Bronchial epithelial cell (primary cell): ENCODE measurements around the gene DNPH1. TPM values are rescaled to one million over a fixed set of nuclear protein-coding genes. Genes with fewer than 3 reads are reported as not detected.

ENCODE experiments used
- DNase-seq: peaks from one replicate; pipeline ENCODE4 v3.0.0-alpha.2; 2010; ENCODE audit warnings: low read depth
- FAIRE-seq: peaks from 2 replicates; lab custom pipeline; 2011; peaks lifted over from hg19 to GRCh38; lab: Jason Lieb, UNC
- H3K27me3 ChIP-seq: 2 replicates; pipeline ENCODE4 v1.5.1; 2011; ENCODE audit warnings: low read length; ENCODE audit not compliant: control insufficient read depth, insufficient read depth
- H3K36me3 ChIP-seq: 2 replicates; pipeline ENCODE4 v1.5.1; 2011; ENCODE audit warnings: low read length; ENCODE audit not compliant: control insufficient read depth, insufficient read depth
- H3K4me3 ChIP-seq: 2 replicates; pipeline ENCODE4 v1.5.1; 2011; ENCODE audit warnings: mild to moderate bottlenecking, low read depth, low read length, control low read depth
- total RNA-seq: library from RNA; depleted of rRNA; stranded (reverse); fragments of >200 nt; gene quantifications from 2 replicates; pipeline ENCODE4 v1.2.1, GENCODE V29; 2014
- TF ChIP-seq, protein P1 (sequence below): IDR thresholded peaks from 2 replicates; pipeline ENCODE4 v1.5.1; 2011; ENCODE audit warnings: mild to moderate bottlenecking, moderate library complexity, low read length, control low read depth, inconsistent platforms; ENCODE audit not compliant: insufficient read depth, severe bottlenecking

The DNPH1 gene
- total RNA-seq, 1 donor from 2014 or later: 59.8 TPM

DNA sequence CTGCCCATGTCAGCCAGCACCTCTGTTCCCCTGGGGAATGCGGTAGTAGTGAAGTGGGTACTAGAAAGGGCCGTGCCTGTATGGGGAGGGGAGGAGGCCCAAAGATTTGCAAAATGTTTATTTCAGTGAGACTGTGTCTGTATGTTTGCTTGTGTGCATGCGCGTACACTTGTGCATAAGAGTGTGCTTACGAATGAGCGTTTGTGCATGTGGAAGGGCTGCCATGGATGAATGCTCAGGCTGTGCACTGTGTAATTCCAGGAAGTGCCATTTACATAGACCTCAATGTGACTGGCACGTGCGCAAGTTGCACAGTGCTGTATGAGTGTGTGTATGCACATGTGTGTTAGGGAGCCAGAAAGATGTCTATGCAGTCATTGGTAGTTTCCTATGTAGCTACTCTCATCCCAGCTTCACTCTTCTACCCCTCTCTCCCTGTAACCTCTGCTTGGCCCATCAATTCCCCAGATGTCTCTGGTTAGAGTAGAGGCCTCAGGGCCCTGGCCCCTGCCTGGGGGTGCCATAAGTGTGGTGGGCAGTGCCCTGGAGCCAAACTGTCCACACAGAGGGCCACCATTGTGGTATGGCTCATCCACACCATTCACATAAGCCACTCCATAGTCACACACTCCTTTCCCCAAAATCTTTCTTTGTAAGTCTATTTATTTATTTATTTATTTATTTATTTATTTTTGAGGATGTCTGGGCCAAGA, 42.0 kb upstream of the DNPH1 start:
- FAIRE-seq (no peak), DNase-seq (no peak)
- no peak overlapping the region for H3K4me3 ChIP-seq
- TF ChIP-seq, protein P1, sequence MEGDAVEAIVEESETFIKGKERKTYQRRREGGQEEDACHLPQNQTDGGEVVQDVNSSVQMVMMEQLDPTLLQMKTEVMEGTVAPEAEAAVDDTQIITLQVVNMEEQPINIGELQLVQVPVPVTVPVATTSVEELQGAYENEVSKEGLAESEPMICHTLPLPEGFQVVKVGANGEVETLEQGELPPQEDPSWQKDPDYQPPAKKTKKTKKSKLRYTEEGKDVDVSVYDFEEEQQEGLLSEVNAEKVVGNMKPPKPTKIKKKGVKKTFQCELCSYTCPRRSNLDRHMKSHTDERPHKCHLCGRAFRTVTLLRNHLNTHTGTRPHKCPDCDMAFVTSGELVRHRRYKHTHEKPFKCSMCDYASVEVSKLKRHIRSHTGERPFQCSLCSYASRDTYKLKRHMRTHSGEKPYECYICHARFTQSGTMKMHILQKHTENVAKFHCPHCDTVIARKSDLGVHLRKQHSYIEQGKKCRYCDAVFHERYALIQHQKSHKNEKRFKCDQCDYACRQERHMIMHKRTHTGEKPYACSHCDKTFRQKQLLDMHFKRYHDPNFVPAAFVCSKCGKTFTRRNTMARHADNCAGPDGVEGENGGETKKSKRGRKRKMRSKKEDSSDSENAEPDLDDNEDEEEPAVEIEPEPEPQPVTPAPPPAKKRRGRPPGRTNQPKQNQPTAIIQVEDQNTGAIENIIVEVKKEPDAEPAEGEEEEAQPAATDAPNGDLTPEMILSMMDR: no peak
- H3K27me3 ChIP-seq: peaks cover 30% of the 10 kb centered on the region
- H3K36me3 ChIP-seq: no peaks in the 10 kb centered on the region

DNA sequence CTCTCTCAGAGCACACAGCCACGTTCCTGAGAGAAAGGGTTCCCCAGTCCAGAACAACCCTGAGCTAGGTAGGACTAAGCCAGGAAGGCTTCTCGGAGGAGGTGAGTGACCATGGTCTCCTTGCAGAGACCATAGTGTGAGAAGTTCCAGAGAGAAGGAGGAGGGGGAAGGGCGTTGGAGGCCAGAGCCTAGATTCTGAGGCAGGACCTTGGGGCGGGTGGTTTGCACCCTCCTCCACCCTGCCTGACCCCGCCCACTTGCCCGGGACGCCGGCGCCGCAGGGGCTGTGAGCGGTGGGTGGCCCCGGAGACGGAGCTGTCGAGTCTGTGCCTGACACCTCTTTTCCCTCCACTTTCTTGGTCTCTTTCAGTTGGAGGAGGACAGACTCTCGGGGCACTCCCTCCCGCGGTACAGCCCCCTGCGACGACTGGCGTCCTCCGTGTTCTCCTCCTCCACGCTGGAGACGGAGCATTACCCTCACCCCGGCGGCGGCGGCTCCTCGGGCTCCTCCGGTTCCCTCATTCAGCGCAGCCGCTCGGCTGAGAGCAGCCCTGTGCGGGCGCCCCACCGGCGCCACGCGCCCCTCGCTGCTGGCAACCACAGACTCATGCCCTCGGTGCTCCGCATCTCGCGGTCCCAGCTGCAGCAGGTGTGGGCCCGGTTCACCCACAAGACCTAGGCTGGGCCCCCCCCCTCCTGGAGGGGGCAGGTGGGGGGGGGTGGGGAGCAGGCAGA, 40.2 kb upstream of the DNPH1 start:
- peaks cover 20% of the 10 kb centered on the region for H3K27me3 ChIP-seq
- TF ChIP-seq, protein P1: no peak

GRCh38 chr6:43268782-43269272, 39.5 kb upstream of the DNPH1 start:
- DNase-seq: no peak
- H3K4me3 ChIP-seq: no peak overlapping the region
- TF ChIP-seq, protein P1: no peak
- no peaks in the 10 kb centered on the region for H3K36me3 ChIP-seq
- no peak for FAIRE-seq
- H3K27me3 ChIP-seq: peaks cover 14% of the 10 kb centered on the region

More for the DNA sequence above, 40.2 kb upstream of the DNPH1 start:
- FAIRE-seq (no peak), DNase-seq (no peak)
- no peaks in the 10 kb centered on the region for H3K36me3 ChIP-seq
- H3K4me3 ChIP-seq: no peak overlapping the region

GRCh38 chr6:43268355-43268700, 39.0 kb upstream of the DNPH1 start:
- Histone ChIP-seq H3K4me3 (no peak overlapping the region), H3K27me3 (peaks cover 11% of the 10 kb centered on the region), H3K36me3 (no peaks in the 10 kb centered on the region)
- TF ChIP-seq, protein P1: no peak
- FAIRE-seq: no peak
- no peak for DNase-seq

DNA sequence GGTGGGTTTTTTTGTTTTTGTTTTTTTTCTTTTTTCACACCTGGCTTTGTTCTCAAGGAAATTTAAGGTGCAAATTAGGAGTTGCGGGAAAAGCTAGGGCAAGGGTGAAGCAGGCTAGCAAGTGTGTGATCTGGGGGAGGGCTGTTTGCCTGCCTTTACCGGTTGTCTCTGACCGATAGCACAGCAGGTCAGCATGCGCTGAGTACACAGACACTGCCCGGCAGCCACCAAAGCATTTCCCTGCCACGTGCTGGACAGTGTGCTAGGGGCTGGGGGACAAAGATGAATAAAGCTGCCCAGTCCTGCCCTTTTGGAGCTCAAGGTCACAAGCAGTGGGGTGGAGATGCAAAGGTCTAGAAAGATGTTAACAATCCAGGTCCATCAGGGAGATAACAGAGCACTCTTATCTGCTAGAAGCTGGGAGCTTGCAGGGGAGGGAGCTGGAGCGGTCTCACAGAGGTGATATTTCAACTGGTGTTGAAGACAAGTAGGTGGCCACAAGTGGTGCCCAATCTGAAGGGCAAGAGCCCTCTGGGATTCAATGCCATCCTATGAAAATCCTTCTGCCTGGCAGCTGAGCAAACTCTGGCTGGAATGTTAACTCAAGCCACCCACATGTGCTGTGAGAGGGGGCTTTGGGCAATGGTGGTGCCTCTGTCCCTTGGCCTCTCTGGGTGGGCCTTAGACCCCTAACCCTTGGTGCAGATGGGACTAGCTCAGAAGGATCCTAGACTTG, 38.5 kb upstream of the DNPH1 start:
- DNase-seq: no peak
- no peak for FAIRE-seq
- TF ChIP-seq, protein P1: no peak
- Histone ChIP-seq H3K4me3 (no peak overlapping the region), H3K27me3 (peaks cover 10% of the 10 kb centered on the region), H3K36me3 (no peaks in the 10 kb centered on the region)
